NCI-H345 (cell line): ENCODE results near the gene IFITM10.
A peak's percentile ranks its signal among the peaks of the same experiment; 100 is the strongest.

Source experiments
- DNase-seq: peaks from one replicate; lab custom pipeline; 2025; lab: John Stamatoyannopoulos, UW

The IFITM10 gene

GRCh38 chr11:1714908-1715885, 35.2 kb downstream of the IFITM10 start:
- DNase-seq, result no peak

DNA sequence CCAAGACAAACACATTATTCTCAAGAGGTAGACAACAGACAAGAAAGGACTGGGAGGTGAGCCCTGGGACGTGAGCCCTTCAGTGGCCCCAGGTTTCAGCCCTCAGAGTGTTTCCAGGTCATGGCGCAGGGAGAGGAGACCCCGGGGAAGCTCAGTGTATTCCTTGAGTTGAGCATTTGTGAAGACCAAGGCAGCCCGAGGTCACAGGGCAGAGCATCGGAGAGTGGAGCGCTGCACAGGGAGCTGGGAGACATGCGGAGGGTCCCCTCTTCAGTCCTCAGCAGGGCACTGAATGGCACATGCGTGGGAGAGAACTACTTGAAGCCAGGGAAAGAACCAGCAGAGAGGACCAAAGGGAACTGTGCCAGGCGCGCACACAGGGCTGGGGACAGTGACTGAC, 41.7 kb downstream of the IFITM10 start:
- no peak for DNase-seq

DNA sequence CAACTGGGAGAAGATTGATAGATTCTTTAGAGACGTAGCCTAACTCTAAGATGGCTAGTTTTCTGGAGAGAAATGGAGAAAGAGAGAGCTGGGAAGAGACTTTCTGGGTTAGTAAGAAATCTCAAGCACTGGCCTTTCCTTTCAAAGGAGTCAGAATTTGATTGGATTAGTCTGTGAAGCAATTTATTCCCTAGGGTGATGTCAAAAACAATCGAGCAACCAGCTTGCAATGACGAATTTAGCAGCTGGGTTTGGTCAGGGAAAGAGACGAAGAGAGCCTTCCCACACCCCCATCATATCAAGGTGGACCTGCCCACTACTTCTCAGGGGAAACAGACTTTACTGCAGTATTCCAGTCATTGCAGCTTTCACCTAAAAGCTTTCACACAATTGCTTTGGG, 42.6 kb downstream of the IFITM10 start:
- no peak for DNase-seq

DNA sequence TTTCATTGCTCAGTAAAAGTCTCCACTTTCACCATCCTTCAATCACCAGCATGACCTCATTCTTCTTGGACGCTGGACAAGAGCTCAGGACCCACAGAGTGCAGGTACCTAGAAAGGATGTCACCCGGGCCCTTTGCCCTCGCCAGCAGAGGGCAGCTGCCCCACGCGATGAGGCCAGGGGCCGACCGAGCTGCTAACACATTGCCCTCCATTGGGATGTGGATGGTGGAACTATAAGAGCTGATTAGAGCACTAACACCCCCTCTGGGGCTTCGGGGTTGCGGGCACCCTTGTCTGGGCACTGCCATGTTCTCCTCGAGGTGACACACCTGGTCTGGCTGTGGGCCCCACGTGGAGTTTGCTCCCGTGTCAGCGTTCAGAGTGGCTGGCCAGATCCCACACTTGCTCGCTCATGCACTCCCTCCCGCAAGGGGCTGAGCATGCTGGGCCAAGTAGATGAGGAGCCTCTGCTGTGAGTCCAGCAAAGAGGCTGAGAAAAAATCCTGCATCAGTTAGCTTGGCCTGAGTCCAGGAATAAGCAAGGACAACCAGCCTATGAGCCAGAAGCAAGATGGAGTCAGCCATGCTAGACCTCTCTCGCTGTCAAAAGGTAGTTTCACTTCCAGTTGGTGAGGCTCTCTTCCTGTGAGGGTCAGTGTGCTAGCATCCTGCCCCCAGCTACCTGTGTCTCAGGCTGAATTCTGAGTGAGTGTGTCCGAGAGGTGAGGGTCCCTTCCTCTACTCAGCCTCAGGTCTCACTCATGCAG, 43.6 kb downstream of the IFITM10 start:
- no peak for DNase-seq

- no peak for DNase-seq
These were observed 45.0 kb downstream of the IFITM10 start for GRCh38 chr11:1705126-1706052.

DNA sequence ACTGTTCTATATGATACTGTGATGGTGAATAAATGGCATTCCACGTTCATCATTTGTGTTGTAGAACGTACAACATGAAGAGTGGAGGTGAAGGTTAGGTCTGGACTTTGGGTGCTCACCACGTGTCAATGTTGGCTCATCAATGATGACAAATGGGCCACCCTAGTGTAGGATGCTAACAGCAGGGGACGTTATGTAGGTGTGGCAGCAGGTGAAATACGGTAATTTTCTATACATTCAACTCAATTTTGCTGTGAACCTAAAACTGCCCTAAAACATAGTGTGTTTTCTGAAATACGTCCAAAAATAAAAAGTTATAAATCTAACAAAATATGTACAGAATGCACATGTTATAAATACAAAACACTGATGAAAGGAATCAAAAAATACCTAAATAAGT, 47.2 kb downstream of the IFITM10 start:
- DNase-seq, result no peak

- DNase-seq, result no peak
These were observed 47.9 kb downstream of the IFITM10 start for GRCh38 chr11:1702506-1702905.

- no peak for DNase-seq
These were observed 49.1 kb downstream of the IFITM10 start for GRCh38 chr11:1701091-1701807.

DNA sequence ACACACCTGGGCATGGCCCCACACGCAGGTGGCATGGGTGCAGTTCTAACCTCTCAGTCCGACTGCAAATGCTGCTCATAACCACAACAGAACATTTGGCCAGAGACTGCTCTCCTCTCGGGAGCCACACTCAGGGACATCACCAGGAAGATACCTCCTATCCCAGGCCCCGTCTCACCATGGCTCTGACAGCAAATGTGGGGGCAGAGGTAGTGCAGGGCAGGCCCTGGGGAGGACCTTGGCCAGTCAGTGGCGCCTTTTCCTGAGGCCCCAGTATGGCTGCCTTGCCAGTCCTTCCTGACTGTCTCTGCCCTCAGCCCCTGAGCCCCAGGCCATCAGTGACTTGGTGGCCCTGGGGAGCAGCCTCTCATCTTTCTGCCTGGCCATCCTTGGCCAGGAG, 50.6 kb downstream of the IFITM10 start:
- DNase-seq, result no peak

DNA sequence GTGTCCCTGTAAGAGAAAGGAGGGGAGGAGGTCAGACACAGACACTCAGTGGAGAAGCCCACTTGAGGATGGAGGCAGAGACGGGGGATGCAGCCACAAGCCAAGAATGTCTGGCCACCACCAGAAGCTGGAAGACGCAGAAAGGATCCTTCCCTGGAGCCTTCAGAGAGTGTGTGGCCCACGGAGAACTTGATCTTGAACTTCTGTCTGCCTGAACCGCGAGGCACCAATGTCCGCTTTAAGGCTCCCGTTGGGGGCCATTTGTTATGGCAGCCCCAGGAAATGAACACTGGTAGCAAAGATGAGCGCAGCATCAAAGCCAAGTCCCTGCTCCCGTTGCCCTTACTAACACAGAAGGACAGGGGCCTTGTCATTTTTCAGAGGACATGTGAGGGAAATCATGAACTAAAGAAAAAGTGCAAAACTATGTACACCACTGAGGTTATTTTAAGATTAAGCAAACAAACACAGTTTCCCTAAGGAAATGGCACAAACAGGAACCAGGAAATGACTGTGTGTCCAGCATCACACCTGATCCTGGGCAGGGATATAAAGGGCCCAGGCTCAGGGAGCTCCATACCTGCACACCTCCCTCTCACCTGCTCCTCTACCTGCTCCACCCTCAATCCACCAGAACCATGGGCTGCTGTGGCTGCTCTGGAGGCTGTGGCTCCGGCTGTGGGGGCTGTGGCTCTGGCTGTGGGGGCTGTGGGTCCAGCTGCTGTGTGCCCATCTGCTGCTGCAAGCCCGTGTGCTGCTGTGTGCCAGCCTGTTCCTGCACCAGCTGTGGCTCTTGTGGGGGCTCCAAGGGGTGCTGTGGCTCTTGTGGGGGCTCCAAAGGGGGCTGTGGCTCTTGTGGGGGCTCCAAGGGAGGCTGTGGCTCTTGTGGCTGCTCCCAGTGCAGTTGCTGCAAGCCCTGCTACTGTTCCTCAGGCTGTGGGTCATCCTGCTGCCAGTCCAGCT, 53.5 kb downstream of the IFITM10 start, which contains the start of gene KRTAP5-6:
TSS of gene KRTAP5-6 (plus strand) at position 588 of the 963 bp plus-strand sequence. CDS start at position 639, 51 bp downstream.
- no peak for DNase-seq

GRCh38 chr11:1695548-1696108, 54.8 kb downstream of the IFITM10 start:
- DNase-seq, result no peak

DNA sequence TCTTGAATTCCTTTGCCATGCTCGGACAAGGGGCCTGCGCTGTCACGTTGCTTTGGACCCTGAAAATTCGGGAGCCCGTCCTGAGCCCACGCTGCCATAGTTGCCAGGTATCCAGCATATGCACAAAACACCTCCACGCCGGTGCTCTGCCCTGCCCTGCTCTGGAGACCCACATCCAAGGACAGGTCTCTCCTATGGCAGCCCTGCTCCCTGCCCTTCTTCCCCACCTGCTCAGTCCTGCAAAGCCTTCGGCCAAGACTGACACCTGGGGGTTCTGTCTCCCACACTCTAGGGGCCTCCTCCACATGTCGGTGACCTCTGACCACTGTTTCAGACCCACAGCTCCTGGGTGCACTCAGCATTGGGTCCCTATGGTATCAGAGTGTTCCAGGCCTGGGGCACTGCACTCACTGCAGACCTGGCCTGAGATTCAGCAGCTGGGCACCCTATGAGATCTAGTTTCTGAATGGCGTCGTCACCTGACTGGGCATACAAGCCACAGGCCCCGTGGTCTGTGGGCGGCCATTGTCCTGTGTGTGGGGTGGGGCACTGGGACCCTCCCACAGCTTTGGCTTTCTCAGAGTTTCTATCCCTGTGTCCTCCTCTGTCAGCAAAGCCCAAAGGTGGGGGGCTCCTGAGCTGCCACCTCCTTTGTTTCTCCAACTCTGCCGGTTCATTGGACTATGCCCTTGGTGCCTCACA, 55.4 kb downstream of the IFITM10 start:
- no peak for DNase-seq

- DNase-seq, result peak; percentile 85
These were observed 56.1 kb downstream of the IFITM10 start for GRCh38 chr11:1694064-1694845.

- DNase-seq, result peak; percentile 80
These were observed 56.9 kb downstream of the IFITM10 start for GRCh38 chr11:1693327-1694063.

DNA sequence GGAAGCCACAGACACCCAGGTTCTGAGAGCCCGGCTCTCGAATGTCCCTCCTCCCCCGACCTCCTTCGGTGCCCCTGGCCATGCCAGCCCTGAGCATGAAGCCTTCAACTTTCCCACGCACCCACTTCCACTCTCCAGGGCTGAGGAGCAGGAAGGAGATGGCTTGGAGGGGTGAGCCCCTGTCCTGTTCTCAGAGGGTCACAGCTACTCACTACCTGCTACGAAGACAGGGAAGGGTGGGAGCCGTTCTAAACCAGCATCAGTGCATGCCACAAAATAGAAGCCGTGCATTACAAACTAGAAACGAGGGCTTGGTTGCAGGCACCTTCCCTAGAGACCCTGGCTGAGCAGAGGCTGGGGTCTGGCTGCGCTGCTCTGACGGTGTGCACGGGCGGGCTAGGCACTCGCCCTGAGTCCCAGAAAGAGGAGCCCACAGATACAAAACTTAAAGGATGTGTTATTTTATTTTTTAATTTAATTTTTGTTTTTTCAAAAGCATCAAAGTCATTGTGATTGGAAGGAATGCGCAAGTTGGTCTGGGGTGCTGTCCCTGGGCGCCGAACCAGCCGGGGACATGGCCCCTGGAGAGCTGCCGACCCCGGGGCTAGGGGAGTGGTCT, 57.6 kb downstream of the IFITM10 start:
- DNase-seq, result no peak

- DNase-seq, result no peak
These were observed 58.3 kb downstream of the IFITM10 start for GRCh38 chr11:1691878-1692707.
